Measurements from ENCODE around the gene DHRS7C. TPM values are rescaled to one million over a fixed set of nuclear protein-coding genes. Genes with fewer than 3 reads are reported as not detected.

The DHRS7C gene
- total and polyA plus RNA-seq, 12 donors, result 0.51 to 180 (median 15.7) TPM

DNA sequence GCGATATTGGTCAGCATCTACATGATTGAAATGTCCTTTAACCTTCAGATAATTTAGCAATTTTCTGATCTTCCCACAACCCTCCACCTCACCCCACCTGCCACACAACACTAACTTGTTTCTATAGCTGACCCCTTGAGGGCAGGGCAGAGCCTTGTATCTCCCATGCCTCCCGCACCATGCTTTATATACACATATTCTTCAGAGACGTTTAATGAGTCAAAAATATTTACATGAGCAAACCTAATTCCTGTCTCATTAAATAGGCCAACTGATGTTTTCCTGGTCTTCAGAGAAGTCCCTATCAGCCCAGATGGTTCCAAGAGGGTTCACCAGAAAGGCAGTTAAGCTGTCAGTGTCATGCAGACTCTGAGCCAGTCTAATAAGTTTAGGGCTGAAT is 6.6 kb upstream of the DHRS7C start:
- intact Hi-C loops (cut with DNase I), result no loop called here
- Histone ChIP-seq H3K36me3 (no peaks in the 10 kb centered on the region), H3K4me3 (no peak overlapping the region), H3K27me3 (peaks cover 0 to 42% (median 30%) of the 10 kb centered on the region in 7 donors), H3K27ac (no peak overlapping the region), H3K4me1 (peaks cover 0 to 5% (median 0%) of the 10 kb centered on the region in 9 donors), H3K9me3 (no peaks in the 10 kb centered on the region)
- ATAC-seq (no peak), DNase-seq (no peak)
- no peak for TF ChIP-seq CTCF (IDR thresholded peaks at IDR 0.05)
- 72 to 75% methylated on average over 3 of the region's 3 CpGs for WGBS, 2 donors

GRCh38 chr17:9792181-9792840 is 919 bp upstream of the DHRS7C start:
- Histone ChIP-seq H3K36me3 (no peaks in the 10 kb centered on the region), H3K4me1 (peaks cover 0 to 14% (median 5%) of the 10 kb centered on the region in 9 donors), H3K27me3 (peaks cover 0 to 8% (median 0%) of the 10 kb centered on the region in 7 donors), H3K4me3 (no peak overlapping the region), H3K9me3 (no peaks in the 10 kb centered on the region), H3K27ac (no peak overlapping the region)
- intact Hi-C loops (cut with DNase I), result no loop called here
- DNase-seq (no peak), ATAC-seq (no peak)
- TF ChIP-seq CTCF (IDR thresholded peaks at IDR 0.05), result no peak
- WGBS, 2 donors, result 92 to 93% methylated on average over 15 of the region's 15 CpGs

DNA sequence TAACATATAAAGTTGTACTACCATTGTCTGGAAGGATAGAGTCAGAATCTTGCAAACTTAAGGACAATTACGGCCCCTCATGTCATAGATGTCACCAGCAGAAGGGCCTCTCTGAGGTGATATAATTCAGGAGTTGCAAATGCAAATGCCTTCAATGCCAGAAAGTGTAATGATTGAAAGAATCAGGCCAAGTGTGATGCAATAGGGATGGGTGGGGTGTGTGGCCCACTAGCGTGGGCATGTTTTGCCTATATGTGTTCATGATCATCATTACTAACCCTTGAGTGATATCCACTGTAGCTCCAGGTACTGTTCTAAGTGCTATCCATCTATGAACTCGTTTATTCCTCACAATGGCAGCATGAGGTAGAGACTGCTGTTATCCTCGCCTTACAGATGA is 1.1 kb downstream of the DHRS7C start:
- Histone ChIP-seq H3K27ac (no peak overlapping the region), H3K27me3 (peaks cover 0 to 8% (median 2%) of the 10 kb centered on the region in 7 donors), H3K4me3 (peak overlapping the region in 1 of 10 donors; percentile 10), H3K36me3 (no peaks in the 10 kb centered on the region), H3K9me3 (no peaks in the 10 kb centered on the region), H3K4me1 (peaks cover 0 to 14% (median 5%) of the 10 kb centered on the region in 9 donors)
- ATAC-seq (no peak), DNase-seq (no peak)
- intact Hi-C loops (cut with DNase I), result no loop called here
- no peak for TF ChIP-seq CTCF (IDR thresholded peaks at IDR 0.05)
- 69 to 73% methylated on average over 4 of the region's 4 CpGs for WGBS, 2 donors

GRCh38 chr17:9788601-9789000 is 2.8 kb downstream of the DHRS7C start:
- no peak for TF ChIP-seq CTCF (IDR thresholded peaks at IDR 0.05)
- intact Hi-C loops (cut with DNase I), result no loop called here
- 75 to 78% methylated on average over 8 of the region's 8 CpGs for WGBS, 2 donors
- no peaks in the 10 kb centered on the region for H3K36me3 ChIP-seq
- peaks cover 0 to 14% (median 5%) of the 10 kb centered on the region in 9 donors for H3K4me1 ChIP-seq
- no peak overlapping the region for H3K4me3 ChIP-seq
- H3K27ac ChIP-seq, result no peak overlapping the region
- H3K9me3 ChIP-seq, result no peaks in the 10 kb centered on the region
- ATAC-seq (peak in 1 of 8 donors; percentile 36), DNase-seq (no peak)
- peaks cover 0 to 11% (median 0%) of the 10 kb centered on the region in 7 donors for H3K27me3 ChIP-seq
